ENCODE measurements around the gene PYROXD2.

GRCh38 chr10:98436704-98437103, 21.7 kb upstream of the PYROXD2 start:
- TF ChIP-seq CTCF (IDR thresholded peaks at IDR 0.05) (no peak), POLR2A (IDR thresholded peaks at IDR 0.05) (no peak)
